GM12873 (cell line): ENCODE results near the gene CWC27.

Source experiments
- CTCF ChIP-seq: IDR thresholded peaks from 2 replicates; pipeline ENCODE4 v1.5.1; 2012; ENCODE audit warnings: low read depth, mild to moderate bottlenecking, moderate library complexity, low read length, control low read depth; ENCODE audit not compliant: insufficient read depth; ENCODE audit errors: missing control alignments

Gene CWC27

GRCh38 chr5:64883912-64884311 lies 115.2 kb downstream of the CWC27 start:
- no peak for TF ChIP-seq CTCF

GRCh38 chr5:64884541-64884940 lies 115.8 kb downstream of the CWC27 start:
- TF ChIP-seq CTCF = no peak

GRCh38 chr5:64887910-64888309 lies 119.2 kb downstream of the CWC27 start:
- TF ChIP-seq CTCF = no peak

- TF ChIP-seq CTCF = no peak
Observed at GRCh38 chr5:64895748-64896147, 127.0 kb downstream of the CWC27 start.

GRCh38 chr5:64899838-64900237 lies 131.1 kb downstream of the CWC27 start:
- no peak for TF ChIP-seq CTCF

- no peak for TF ChIP-seq CTCF
Observed at GRCh38 chr5:64900618-64901017, 131.9 kb downstream of the CWC27 start.

- no peak for TF ChIP-seq CTCF
Observed at GRCh38 chr5:64914396-64914795, 145.7 kb downstream of the CWC27 start.
